ENCODE results near the gene CNTN1. TPM values are rescaled to one million over a fixed set of nuclear protein-coding genes. Genes with fewer than 3 reads are reported as not detected.

Gene CNTN1
- polyA plus RNA-seq, 1 of the 3 experiments (the other 2 are of a cell fraction), result 0.13 TPM

GRCh38 chr12:40801861-40802260 is 109.6 kb downstream of the CNTN1 start:
- Histone ChIP-seq H3K4me3 (ENCODE audit: low read depth in 2 of 2, low read length in 1 of 2) (no peak overlapping the region), H3K9ac (no peak overlapping the region), H3K9me2 (no peaks in the 10 kb centered on the region), H3K4me2 (no peak overlapping the region), H3K36me3 (replicated peaks in 1 of 2; ENCODE audit: control insufficient read depth in 1 of 2, insufficient read depth in 2 of 2, low read length in 1 of 2) (no peaks in the 10 kb centered on the region), H4K20me1 (ENCODE audit: insufficient read depth) (no peaks in the 10 kb centered on the region), H3K79me2 (ENCODE audit: insufficient read depth) (no peaks in the 10 kb centered on the region), H3K27ac (ENCODE audit: low read depth in 2 of 2, low read length in 1 of 2) (no peak overlapping the region), H3K9me3 (no peaks in the 10 kb centered on the region), H2AFZ (ENCODE audit: low read depth) (no peak overlapping the region), H3K27me3 (ENCODE audit: insufficient read depth) (no peaks in the 10 kb centered on the region), H3F3A (replicated peaks; ENCODE audit: insufficient read depth) (no peaks in the 10 kb centered on the region), H3K4me1 (ENCODE audit: control insufficient read depth in 1 of 2, insufficient read depth in 2 of 2, low read depth in 1 of 2, low read length in 1 of 2) (no peaks in the 10 kb centered on the region; a peak in 2 of 4 replicates)
- CTCF ChIA-PET, result no interaction called here
- WGBS (ENCODE audit: low lambda C conversion rate), result 31% methylated on average over 2 of the region's 2 CpGs
- POLR2A ChIA-PET, result no interaction called here
- TF ChIP-seq USF2 (IDR thresholded peaks at IDR 0.05; ENCODE audit: borderline replicate concordance, low read depth, low read length), result no peak
- TF ChIP-seq, protein P1, sequence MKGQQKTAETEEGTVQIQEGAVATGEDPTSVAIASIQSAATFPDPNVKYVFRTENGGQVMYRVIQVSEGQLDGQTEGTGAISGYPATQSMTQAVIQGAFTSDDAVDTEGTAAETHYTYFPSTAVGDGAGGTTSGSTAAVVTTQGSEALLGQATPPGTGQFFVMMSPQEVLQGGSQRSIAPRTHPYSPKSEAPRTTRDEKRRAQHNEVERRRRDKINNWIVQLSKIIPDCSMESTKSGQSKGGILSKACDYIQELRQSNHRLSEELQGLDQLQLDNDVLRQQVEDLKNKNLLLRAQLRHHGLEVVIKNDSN (IDR thresholded peaks at IDR 0.05; ENCODE audit: borderline replicate concordance, low read depth), result no peak
- no peak for TF ChIP-seq PBX3 (IDR thresholded peaks at IDR 0.05)
- TF ChIP-seq NFIC (IDR thresholded peaks at IDR 0.05; ENCODE audit: borderline replicate concordance), result no peak
- TF ChIP-seq MEF2A (IDR thresholded peaks at IDR 0.05; ENCODE audit: borderline replicate concordance, low read depth), result no peak
- no peak for TF ChIP-seq FOXM1 (IDR thresholded peaks at IDR 0.05; ENCODE audit: low read depth)
- no peak for TF ChIP-seq FOSL2 (IDR thresholded peaks at IDR 0.05; ENCODE audit: borderline replicate concordance, low read depth)
- no peak for TF ChIP-seq JUND (IDR thresholded peaks at IDR 0.05)
- no peak for TF ChIP-seq GABPA (IDR thresholded peaks at IDR 0.05; ENCODE audit: low read depth)
- TF ChIP-seq EZH2phosphoT487 (IDR thresholded peaks at IDR 0.05; ENCODE audit: borderline replicate concordance, low read depth), result no peak
- TF ChIP-seq, protein P2, sequence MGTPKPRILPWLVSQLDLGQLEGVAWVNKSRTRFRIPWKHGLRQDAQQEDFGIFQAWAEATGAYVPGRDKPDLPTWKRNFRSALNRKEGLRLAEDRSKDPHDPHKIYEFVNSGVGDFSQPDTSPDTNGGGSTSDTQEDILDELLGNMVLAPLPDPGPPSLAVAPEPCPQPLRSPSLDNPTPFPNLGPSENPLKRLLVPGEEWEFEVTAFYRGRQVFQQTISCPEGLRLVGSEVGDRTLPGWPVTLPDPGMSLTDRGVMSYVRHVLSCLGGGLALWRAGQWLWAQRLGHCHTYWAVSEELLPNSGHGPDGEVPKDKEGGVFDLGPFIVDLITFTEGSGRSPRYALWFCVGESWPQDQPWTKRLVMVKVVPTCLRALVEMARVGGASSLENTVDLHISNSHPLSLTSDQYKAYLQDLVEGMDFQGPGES (IDR thresholded peaks at IDR 0.05; ENCODE audit: low read depth, low read length), result no peak
- no peak for TF ChIP-seq TEAD4 (IDR thresholded peaks at IDR 0.05; ENCODE audit: borderline replicate concordance, insufficient read depth)
- TF ChIP-seq NRF1 (IDR thresholded peaks at IDR 0.05; ENCODE audit: low read depth, low read length), result no peak
- no peak for TF ChIP-seq POLR2AphosphoS5 (IDR thresholded peaks at IDR 0.05; ENCODE audit: low read depth, low read length)
- DNase-seq, result no peak

DNA sequence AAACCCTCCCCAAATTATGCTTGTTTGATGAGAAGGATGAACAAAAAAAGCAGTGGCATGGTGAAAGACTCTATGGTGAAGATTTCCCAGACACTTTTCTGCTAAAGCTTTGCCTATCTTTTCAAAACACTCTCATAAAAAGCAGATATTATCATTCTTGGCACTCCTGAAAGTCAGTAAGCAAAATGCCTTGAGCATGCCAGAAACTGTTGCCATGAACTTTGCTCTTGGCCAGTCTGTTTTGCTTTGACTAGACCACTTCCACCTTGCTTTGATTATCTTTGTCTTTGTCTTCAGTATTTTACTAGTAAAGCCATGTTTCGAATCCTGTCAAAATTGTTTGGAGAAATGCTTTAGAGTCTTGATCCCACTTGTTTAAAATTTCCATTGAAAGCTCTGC is 110.4 kb downstream of the CNTN1 start:
- POLR2A ChIA-PET, result no interaction called here
- WGBS (ENCODE audit: low lambda C conversion rate), result 29% methylated on average over 1 of the region's 1 CpG
- Histone ChIP-seq H3K27ac (ENCODE audit: low read depth in 2 of 2, low read length in 1 of 2) (peak overlapping the region in 1 of 2 experiments; percentile 30; a peak in 1 of 4 replicates), H3K27me3 (ENCODE audit: insufficient read depth) (no peaks in the 10 kb centered on the region), H3K9me2 (no peaks in the 10 kb centered on the region), H3K9ac (no peak overlapping the region), H3K4me3 (ENCODE audit: low read depth in 2 of 2, low read length in 1 of 2) (no peak overlapping the region), H3K79me2 (ENCODE audit: insufficient read depth) (no peaks in the 10 kb centered on the region), H3F3A (replicated peaks; ENCODE audit: insufficient read depth) (no peaks in the 10 kb centered on the region), H4K20me1 (ENCODE audit: insufficient read depth) (no peaks in the 10 kb centered on the region), H3K4me1 (ENCODE audit: control insufficient read depth in 1 of 2, insufficient read depth in 2 of 2, low read depth in 1 of 2, low read length in 1 of 2) (no peaks in the 10 kb centered on the region; a peak in 2 of 4 replicates), H3K36me3 (replicated peaks in 1 of 2; ENCODE audit: control insufficient read depth in 1 of 2, insufficient read depth in 2 of 2, low read length in 1 of 2) (no peaks in the 10 kb centered on the region), H3K4me2 (no peak overlapping the region), H3K9me3 (no peaks in the 10 kb centered on the region), H2AFZ (ENCODE audit: low read depth) (no peak overlapping the region)
- TF ChIP-seq EP300 (IDR thresholded peaks at IDR 0.05; ENCODE audit: borderline replicate concordance in 1 of 2, low read depth in 1 of 2, low read length in 1 of 2), result 0 out of 4 replicates have a peak, but pooled peaks of 1 of the 2 experiments have one; percentile 25
- TF ChIP-seq MXI1 (IDR thresholded peaks at IDR 0.05; ENCODE audit: low read depth, low read length), result no peak
- no peak for TF ChIP-seq ELF1 (IDR thresholded peaks at IDR 0.05)
- CTCF ChIA-PET, result no interaction called here
- no peak for DNase-seq
